HG03378 (cell line): ENCODE measurements around the gene NEB.
"Not testable (repeated sequence)": the region's sequence is repeated elsewhere in the genome, so short reads cannot be mapped to it uniquely, and the experiment has no call there.

Source experiments
- ATAC-seq: cut with Tn5 transposase; IDR thresholded peaks from one replicate; pipeline ENCODE4 v1.9.1; 2021; ENCODE audit warnings: mild to moderate bottlenecking, moderate library complexity; ENCODE audit not compliant: unreplicated experiment

Gene NEB

DNA sequence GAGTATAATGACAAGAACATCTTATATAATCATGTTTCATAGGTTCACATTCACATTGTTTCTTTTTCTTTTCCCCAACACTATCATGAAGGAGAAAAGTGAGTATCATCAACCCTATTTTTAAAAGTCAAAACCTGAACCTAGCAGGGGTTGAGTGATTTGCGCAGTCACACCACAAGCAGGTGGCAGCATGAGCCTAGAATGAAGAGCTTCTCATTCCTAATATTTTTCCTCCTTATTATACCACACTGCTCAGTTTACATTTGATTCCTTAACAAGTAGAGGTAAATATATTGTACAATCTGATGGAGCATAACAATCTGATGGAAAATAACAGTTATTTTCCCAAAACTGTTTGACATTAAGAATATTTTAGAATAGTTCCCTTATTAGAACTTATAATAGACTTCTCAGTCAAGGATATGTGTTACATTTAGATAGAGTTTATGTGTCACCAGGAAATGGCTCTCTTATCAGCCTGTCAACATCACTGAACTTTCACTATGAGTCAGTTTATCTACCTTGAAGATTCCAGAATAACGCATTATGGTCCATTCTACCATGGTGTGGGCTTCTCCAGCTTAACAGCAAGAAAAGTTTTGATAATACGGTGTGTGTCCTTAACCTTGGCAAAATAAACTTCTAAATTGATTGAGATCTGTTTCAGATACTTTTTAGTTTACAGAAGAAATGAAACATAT is 119.5 kb downstream of the NEB start:
- peak; percentile 60 for ATAC-seq

DNA sequence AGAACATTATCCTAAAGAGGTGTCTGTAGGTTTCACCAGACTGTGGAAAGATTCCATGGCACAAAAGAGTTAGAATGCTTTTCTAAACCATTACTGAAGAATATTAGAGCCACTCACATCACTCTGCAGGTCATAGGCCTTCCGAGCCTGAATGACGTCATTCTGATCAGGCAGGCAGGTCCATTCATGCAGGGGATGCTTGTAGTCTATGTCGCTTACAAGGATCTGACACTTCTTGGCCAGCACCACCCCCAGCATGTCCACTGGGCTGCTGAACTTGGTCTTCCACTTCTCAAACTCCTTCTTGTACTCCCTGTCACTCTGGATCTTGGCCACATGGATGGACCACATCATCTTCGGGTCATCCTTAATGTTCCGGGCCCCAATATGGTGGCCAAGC is 120.1 kb downstream of the NEB start:
- no peak for ATAC-seq

DNA sequence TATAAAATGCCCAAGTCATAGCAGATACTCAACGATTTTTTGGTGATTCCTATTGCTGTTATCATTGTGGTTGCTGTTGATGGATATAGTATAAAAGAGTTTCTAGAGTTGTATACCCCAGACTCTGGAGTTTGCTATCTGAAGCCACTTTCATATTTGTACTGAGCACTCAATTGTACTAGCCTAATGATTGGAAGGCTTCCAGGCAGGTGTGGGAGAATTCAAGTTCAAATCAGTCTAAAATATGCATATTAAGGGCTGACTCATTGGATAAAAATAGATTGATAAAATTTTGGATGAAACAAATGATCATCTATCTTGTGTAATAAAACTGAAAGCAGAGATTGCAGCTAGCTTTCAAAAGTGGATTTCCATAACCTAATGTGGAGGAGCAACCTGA is 122.9 kb downstream of the NEB start:
- no peak for ATAC-seq

DNA sequence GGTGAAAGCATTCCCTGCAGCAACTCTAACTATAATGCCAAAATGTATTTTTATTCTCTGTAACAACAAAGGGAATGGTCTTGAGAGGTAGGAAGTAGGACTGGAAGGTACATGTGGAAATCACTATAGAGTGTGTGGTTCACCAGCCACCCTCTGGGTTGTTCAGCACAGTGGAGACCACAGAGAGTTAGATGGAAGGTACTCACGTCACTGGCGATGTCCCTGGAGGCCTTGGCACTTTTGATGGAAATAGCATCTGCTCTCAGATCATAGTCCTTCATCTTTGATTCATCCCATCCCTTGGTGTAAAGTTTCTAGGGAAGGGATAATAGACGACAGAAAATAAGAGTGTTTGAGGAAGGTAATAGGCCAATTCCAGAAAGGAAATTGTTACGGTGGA is 124.0 kb downstream of the NEB start:
- ATAC-seq, result no peak

DNA sequence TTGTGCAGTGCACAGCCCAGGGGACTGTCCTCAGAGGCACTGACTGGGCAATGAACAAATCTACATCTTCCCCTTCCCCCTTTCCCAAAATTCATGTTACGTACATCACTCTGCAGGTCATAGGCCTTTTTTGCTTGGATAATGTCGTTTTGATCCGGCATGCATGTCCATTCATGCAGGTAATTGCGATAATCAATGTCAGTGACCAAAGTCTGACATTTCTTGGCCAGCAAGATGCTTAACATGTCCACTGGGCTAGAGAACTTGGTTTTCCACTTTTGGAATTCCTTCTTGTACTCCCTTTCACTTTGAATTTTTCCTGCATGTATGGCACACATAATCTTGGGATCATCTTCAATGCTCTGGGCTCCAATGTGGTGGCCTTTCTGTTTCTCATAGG is 124.6 kb downstream of the NEB start:
- no peak for ATAC-seq

DNA sequence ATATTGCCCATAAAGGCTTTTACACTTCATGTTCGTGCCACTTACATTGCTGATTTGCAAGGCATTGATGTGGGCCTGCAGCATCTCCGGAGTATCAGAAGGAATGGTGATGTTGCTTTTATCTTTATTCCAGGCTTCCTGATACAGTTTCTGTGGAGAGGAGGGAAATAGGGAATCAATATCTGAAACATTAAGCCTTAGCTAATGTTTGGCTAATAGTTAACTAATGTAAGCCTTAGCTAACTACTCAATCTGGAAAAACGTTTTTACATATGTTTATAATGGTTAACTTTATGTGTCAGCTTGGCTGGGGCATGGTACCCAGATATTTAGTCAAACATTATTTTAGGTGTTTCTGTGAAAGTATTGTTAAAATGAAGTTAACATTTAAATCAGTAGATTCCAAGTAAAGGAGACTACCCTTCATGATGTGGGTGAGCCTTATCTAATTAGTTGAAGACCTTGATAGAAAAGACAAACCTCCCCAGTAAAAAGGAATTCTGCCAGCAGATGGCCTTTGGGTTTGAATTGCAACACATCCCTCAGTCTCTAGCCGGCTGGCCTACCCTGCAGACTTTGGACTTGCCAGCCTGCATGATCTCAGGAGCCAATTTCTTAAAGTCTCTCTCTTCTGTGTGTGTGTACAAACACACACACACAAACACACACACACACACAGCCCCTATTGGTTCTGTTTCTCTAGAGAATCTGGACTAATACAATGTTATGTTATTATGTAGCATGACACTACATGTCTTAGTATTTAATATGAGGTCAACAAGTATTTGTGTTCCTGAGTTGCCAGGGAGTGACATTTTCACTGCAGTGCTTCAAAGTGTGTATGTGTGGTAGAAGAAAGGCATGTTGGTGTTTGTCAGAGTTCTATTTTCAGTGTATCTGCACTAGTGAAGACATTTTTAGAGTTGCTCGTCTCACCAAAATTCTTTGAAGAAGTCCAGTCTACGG is 126.5 kb downstream of the NEB start:
- not testable (repeated sequence) for ATAC-seq

DNA sequence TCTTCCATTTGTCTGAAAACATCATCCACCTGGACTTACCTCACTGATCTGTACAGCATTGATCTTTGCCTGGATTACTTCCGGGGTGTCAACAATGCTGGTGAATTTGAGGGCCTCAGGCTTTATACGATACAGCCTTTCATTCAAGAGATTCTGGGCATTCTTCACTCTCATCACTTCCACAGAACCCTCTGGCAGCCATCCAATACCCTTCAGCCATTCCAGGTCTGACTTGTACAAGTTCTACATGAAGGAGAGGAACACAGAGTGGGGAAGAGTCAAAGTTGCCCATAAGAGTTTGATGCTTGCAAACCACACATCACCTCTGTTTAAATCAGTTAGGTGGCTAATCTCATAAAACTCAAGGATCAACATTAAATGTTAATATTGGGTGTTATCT is 130.7 kb downstream of the NEB start:
- ATAC-seq, result not testable (repeated sequence)

DNA sequence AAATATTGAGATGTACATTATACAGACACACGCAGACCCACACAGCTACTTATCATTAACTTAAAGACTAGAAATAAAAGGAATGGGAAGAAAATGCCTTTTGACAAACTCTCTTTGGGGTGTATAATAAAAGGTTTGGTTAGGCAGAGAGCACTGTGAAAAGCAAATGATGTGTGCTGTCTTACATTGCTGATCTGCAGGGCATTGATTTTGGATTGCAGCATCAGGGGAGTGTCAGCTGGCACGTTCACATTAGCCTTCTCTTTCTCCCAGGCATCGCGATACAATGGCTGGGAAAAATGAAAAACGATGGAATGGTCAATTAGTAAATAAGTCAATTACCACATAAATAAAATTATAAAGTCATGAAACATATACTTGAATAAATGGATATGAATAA is 131.9 kb downstream of the NEB start:
- ATAC-seq, result not testable (repeated sequence)

DNA sequence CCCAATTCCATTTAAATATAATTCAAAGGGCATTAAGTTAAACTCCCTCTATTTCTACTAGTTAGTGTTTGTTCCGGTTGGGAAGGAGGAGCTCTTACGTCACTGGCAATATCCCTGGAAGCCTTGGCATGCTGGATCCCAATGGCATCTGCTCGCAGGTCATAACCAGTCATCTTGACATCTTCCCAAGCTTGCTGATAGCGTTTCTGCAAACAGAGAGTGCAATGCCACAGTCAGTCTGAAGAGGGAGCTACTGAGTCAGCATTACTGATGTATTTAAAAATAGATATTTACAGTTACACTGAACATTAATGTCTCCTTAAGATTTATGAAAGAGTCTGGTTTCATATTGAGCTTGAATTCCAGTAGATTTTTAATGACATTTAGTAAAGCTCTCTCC is 132.5 kb downstream of the NEB start:
- ATAC-seq, result peak; percentile 41

DNA sequence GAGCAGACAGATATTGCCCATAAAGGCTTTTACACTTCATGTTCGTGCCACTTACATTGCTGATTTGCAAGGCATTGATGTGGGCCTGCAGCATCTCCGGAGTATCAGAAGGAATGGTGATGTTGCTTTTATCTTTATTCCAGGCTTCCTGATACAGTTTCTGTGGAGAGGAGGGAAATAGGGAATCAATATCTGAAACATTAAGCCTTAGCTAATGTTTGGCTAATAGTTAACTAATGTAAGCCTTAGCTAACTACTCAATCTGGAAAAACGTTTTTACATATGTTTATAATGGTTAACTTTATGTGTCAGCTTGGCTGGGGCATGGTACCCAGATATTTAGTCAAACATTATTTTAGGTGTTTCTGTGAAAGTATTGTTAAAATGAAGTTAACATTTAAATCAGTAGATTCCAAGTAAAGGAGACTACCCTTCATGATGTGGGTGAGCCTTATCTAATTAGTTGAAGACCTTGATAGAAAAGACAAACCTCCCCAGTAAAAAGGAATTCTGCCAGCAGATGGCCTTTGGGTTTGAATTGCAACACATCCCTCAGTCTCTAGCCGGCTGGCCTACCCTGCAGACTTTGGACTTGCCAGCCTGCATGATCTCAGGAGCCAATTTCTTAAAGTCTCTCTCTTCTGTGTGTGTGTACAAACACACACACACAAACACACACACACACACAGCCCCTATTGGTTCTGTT is 137.2 kb downstream of the NEB start:
- ATAC-seq, result not testable (repeated sequence)

DNA sequence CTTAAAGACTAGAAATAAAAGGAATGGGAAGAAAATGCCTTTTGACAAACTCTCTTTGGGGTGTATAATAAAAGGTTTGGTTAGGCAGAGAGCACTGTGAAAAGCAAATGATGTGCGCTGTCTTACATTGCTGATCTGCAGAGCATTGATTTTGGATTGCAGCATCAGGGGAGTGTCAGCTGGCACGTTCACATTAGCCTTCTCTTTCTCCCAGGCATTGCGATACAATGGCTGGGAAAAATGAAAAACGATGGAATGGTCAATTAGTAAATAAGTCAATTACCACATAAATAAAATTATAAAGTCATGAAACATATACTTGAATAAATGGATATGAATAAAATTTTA is 142.4 kb downstream of the NEB start:
- ATAC-seq, result not testable (repeated sequence)

DNA sequence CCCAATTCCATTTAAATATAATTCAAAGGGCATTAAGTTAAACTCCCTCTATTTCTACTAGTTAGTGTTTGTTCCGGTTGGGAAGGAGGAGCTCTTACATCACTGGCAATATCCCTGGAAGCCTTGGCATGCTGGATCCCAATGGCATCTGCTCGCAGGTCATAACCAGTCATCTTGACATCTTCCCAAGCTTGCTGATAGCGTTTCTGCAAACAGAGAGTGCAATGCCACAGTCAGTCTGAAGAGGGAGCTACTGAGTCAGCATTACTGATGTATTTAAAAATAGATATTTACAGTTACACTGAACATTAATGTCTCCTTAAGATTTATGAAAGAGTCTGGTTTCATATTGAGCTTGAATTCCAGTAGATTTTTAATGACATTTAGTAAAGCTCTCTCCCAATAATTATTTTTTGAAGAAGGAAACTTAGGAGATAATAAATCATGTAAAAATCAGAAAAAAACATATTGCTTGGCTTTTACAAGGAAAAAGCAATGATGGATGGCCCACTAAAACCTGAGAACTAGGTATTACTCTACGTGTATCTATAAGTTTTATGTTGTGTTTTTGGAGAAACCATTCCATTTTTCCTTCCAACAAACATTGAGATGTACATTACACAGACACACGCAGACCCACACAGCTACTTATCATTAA is 142.9 kb downstream of the NEB start:
- ATAC-seq, result peak; percentile 65

DNA sequence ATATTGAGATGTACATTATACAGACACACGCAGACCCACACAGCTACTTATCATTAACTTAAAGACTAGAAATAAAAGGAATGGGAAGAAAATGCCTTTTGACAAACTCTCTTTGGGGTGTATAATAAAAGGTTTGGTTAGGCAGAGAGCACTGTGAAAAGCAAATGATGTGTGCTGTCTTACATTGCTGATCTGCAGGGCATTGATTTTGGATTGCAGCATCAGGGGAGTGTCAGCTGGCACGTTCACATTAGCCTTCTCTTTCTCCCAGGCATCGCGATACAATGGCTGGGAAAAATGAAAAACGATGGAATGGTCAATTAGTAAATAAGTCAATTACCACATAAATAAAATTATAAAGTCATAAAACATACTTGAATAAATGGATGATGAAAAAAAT is 153.0 kb downstream of the NEB start:
- ATAC-seq, result not testable (repeated sequence)

DNA sequence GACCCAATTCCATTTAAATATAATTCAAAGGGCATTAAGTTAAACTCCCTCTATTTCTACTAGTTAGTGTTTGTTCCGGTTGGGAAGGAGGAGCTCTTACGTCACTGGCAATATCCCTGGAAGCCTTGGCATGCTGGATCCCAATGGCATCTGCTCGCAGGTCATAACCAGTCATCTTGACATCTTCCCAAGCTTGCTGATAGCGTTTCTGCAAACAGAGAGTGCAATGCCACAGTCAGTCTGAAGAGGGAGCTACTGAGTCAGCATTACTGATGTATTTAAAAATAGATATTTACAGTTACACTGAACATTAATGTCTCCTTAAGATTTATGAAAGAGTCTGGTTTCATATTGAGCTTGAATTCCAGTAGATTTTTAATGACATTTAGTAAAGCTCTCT is 153.6 kb downstream of the NEB start:
- peak; percentile 56 for ATAC-seq

DNA sequence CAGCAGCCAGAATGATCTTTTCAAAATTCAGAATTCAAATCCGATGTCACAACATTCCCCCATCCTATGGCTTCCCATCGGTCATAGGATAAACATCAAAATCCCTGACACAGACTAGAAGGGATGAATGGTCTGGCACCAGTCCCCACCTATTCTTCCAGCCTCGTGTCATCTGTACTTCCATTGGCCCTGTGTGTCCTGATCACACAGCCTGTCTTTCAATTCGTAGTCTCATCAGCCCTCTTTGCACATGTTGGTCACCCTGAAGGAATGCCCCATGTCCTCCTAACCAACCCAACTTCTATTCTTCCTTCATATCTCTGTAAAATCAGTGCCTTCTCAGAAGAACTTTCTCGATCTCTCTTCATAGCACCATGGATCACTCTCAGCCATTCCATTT is 157.2 kb downstream of the NEB start:
- no peak for ATAC-seq

DNA sequence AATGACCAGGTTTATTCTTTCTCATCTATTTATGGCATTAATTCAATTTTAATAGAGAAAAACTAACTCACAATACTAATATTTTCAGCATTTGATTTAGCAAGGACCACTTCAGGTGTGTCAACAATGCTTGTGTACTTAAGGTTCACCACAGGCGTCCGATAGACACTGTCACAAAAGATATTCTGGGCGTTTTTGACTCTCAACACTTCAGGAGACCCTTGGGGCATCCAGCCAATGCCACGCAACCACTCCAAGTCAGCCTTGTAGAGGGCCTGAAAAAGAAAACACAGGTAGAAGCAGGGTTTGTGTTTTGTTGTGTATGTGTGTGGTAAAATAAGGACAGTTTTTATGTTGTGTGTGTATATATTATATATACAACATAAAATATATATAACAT is 158.2 kb downstream of the NEB start:
- ATAC-seq, result no peak

DNA sequence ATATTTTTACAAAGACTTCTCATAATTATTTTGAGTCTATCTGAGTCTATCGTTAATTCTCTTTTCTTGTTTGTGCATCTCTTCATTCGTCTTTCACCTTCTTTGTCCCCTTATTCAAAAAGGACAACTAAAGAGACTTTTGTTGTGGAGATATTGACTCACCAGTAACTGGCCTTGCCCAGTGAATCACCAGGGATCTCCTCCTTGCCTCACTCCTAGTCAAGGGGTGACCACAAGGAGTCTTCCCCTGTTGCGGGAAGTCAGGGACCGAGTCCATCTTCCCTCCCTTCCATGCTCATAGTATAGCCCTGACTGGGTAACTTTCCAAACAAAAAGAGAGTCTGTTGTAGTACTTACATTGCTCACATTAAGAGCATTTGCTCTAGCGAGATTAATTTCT is 158.9 kb downstream of the NEB start:
- ATAC-seq, result no peak

DNA sequence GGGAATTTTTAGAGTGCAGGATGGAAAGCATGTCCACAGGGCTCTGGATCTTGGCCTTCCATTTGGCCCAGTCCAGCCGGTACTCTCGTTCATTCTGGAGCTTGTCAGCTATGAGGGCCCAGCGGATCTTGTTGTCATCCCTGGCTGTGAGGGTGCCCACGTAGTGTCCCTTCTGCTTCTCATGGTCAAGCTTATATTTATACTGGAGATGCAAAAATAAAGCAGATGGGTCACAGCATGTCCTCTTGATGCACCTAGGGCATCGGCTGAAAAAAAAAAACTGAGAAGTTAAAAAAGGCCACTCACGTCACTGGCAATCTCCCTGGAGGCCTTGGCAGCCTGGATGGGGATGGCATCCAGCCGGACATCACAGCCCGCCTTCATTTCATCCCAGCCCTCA is 164.1 kb downstream of the NEB start:
- ATAC-seq, result no peak

DNA sequence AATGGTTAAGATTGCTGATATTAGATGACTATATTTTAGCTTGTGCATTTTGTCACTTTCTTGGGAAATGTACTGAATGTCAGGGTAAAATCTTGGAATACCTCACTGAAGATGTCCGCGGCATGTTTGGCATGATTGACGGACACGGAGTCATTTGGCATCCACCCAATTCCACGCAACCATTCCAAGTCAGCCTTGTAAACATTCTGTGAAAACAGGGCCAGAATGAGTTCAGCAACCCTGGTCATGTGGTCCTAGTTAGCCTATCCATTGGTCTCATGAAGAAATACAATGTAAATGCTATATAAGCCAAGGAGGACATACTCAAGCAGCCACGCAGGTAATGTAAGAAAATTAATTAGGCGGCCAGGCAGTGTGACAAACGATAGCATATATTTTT is 165.1 kb downstream of the NEB start:
- no peak for ATAC-seq

DNA sequence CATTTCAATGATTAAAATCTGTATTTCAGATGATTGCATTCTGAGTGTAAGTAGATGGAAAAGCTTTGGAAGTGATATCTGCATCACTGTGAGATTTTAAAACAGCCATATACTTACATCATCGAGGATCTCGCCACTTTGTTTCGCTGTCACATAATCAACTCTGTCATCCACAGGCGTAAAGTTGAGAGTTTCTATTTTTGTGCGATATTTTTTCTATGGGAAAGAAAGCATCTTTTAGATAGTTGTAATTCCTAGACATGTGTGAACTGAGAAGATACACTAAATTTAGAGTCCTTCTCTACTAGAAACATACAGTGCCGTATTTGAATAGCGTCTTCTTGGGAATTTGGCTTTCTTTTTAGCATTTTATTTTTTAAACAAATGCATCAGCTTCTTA is 165.8 kb downstream of the NEB start:
- ATAC-seq, result no peak

DNA sequence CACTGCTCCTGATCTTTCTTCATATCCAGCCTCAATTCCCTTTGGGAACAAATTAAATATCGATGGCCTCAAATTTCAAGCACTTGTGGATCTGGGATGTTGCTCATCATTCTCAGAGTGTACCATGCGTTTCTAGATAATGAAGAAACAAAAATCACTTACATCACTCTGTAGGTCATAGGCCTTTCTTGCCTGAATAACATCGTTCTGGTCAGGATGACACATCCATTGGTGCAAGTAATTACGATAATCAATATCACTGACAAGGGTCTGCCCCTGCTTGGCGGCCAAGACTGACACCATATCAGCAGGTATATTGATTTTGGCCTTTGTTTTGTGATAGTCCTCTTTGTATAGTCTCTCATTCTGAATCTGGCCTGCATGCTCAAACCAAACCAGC is 167.3 kb downstream of the NEB start:
- ATAC-seq, result no peak
